HG02763 (cell line): ENCODE data around the gene TTK.
A peak's percentile ranks its signal among the peaks of the same experiment; 100 is the strongest.

Experiments used
- ATAC-seq: cut with Tn5 transposase; IDR thresholded peaks from one replicate; pipeline ENCODE4 v1.9.1; 2021; ENCODE audit warnings: mild to moderate bottlenecking, moderate library complexity; ENCODE audit not compliant: unreplicated experiment

Gene TTK

DNA sequence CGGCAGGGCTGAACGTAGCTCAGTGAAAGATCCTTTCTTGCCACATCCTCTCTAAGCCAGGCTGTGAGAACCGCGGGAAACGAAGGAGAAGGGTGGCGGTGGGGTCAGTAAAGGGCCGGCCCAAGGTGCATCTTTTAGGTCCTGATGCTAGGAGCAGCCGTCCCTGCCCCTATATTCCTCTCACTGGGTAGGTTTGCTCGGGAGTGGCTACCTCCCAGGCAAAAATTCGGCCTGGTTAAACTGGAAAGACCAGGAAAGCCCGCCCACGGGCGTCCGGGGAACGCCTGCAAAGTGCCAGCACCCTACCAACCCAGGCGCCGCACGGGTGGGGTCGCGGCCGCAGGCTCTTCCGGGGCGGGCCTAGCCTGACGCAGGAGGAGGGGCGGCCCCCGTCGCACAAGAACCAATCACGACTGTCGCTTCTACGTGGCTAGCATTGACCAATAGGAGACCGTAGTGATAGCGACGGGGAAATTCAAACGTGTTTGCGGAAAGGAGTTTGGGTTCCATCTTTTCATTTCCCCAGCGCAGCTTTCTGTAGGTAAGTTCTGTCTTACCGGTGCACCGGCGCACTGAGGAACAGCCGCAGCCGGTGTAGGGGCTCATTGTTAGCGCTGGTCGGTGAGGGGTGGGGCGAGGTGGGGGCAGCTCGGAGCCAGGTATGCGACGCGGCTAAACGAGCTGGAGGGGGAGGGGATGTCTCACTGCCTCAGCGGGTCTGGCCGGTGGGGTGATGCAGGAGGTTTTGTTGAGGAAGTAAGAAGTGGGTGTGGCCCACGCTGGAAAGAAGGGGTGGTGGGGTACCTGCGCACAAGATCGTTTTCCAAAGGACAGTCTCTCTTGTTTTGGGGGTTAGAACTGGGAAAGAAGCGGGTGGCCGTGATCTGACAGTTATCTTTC is at the start of gene TTK:
Gene TTK (plus strand): TSS at position 477 of the 900 bp plus-strand sequence. CDS start 1,195 bp downstream, outside the sequence.
- ATAC-seq: peak; percentile 100

GRCh38 chr6:79954849-79955248 is 49.6 kb upstream of the TTK start:
- ATAC-seq: no peak

DNA sequence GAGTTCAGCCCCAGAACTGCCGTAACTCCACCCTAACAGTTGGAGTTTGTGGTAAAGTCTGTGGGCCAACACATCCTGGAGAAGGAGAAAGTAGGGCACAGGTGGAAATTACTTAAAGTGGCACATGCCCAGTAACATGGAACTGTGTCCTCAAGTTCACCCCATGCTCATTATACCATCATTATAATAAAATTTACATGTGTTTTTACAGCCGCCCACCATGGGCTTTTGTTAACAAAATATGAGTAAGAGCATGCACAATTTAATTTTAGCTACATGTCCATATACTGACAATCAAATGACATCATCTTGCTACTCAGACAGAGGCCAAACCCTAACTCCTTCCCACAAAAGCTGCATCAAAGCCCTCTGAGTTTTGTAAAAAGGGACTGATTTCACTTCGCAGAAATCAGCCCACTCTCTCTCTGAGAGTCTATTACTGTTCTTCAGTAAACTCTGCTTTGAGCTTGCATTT is 39.8 kb upstream of the TTK start:
- ATAC-seq: no peak

DNA sequence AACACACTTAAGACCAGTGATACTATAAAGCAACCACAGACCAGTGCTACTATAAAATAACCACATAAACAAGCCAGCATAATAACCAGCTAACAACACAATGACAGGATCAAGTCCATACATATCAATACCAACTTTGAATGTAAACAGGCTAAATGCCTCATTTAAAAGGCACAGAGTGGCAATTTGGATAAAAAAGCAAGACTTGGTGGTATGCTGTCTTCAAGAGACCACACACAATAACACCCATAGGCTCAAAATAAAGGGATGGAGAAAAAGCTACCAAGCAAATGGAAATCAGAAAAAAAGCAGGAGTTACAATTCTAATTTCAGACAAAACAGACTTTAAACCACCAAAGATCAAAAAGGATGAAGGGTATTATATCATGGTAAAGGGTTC is 37.3 kb upstream of the TTK start:
- ATAC-seq: no peak

DNA sequence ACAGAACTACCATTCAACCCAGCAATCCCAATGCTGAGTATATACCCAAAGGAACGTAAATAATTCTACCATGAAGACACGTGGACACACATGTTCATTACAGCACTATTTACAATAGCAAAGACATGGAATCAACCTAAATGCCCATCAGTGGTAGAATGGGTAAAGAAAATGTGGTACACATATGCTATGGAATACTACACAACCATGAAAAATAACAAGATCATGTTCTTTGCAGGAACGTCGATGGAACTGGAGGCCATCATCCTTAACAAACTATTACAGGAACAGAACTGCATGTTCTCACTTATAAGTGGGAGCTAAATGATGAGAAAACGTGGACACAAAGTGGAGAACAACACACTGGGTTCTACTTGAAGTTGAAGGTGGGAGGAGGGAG is 34.7 kb upstream of the TTK start:
- no peak for ATAC-seq

DNA sequence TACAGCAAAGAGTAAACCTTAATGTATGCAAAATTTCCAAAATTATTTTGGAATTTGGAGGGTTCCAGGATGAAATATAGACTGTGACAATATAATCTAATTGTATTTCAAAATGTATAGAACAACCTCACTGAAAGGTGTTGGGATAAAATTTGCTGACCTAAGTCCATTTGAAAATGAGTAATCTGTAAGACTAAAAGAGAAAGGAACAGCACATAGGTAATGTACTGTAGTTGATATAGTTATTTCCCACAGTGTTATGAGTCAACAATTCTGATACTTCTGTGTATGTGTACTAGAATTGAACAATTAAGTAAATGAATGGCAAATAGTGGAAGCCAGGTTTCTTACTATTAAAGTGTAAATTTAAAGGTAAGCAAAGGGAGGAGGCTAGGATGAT is 33.3 kb upstream of the TTK start:
- no peak for ATAC-seq

DNA sequence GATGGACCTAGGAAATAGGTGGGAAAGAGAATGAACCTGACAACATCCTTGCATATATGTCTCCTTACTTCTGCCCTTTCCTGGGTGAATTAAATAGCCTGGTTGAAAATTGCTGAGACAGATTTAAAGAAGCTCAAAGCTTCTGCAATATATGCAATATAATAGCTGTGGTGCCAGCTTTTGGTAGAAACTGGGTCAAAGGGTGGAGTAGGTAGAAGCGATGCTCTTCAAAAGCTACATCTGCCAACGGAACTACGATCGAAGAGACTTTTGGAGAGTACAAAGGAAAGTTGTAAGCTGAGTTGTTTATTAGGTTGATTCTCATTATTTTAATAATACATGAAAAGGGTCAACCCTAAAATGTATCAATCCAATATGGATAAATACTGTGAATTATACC is 22.8 kb upstream of the TTK start:
- ATAC-seq: no peak

DNA sequence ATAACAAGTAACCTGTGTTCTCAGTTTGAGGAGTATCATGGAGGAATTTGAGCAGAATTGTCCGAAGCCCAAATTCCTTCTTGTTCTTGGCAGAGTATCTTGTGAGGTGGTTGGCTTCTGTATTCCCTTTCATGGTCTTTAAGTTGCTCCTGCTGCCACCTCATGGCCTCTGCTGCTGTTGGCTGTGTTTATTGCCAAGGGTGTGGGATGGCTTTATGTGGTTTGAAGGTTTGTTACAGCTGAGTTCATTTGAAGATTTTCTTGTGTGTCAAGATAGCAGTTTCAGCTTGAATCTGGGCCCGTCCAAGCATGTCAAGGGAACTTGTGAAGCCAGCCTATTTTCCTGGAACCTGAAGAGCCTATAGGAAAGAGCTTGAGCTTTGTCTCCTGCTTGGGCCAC is 20.2 kb upstream of the TTK start:
- ATAC-seq: peak; percentile 66

GRCh38 chr6:79985128-79985527 is 19.3 kb upstream of the TTK start:
- ATAC-seq: no peak

DNA sequence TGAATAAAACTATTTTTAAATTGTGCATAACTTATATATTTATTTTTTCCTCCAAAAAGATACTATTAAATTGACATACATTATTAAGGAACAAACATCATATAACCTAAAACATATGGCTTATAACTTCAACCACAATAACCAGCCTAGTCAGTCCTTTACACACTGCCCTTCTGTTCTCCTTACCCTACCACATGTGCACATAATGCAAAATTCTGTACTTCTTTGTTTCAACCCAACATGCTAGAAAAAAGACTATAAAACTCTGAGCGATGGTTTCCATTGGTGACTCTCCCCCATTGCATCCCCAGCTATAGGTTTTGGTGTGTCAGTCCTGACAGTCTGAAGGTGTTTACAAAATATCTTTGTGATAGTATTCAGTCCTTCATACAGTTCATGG is 14.8 kb upstream of the TTK start:
- no peak for ATAC-seq

GRCh38 chr6:79993012-79993910 is 11.2 kb upstream of the TTK start:
- ATAC-seq: no peak

GRCh38 chr6:79993911-79994309 is 10.5 kb upstream of the TTK start:
- no peak for ATAC-seq

DNA sequence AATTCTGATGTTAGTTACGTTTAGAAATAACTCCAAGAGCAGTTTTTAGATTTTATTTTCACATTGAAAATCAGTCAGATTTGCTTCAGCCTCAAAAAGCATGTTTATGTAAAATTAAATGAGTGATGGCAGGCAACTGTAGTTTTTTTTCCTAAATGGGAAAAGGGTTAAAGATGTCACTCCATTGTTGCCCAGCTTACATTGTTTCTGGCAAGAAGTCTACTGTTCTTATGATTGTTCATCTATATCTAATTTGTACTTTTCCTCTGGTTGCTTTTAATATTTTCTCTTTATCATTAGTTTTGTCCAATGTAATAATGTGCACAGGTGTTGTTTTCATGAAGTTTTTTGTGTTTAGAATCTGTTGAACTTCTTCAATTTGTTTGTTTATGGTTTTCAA is 6.7 kb upstream of the TTK start:
- ATAC-seq: no peak

DNA sequence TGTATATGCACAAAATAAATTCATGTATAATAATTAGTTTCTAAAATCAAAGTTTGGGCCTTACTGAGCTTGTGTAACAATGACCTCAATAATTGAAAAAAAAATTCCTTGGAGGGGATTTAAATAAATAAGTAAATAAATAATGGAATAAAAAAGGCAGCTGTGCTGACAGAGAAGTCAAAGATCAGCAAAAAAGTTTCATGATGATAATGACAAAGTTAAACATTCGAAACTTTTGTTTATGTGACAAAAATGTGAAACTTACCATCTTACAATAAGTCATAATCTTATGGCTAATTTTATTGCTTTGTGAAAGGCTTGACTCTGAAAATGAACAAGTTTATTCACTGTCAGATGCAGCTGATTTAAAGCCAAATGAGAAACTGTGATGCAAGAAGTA is 3.1 kb upstream of the TTK start:
- ATAC-seq: no peak

GRCh38 chr6:80003826-80004172 is 650 bp upstream of the TTK start:
- ATAC-seq: no peak

- ATAC-seq: no peak
These were observed 957 bp downstream of the TTK start for GRCh38 chr6:80005406-80005805.

DNA sequence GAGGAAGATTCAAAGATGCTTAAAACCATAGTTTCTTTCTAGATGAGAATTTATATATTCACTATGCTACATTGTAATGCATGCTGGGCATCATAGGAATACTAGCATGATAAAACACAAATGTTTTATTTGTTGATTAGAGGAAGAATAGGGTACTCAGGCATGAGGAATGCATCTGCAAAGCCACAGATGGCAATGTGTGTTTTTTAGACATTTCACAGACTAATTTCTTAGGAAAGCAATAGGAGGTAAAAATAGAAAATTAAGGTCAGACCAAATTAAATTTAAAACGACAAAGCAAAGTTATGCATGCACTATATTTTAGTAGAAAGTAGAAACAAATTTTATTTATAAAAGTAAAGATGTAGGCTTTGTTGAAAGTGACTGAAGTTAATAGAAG is 2.1 kb downstream of the TTK start:
- ATAC-seq: no peak

GRCh38 chr6:80009531-80009930 is 5.1 kb downstream of the TTK start:
- no peak for ATAC-seq

GRCh38 chr6:80010288-80010687 is 5.8 kb downstream of the TTK start:
- ATAC-seq: no peak

DNA sequence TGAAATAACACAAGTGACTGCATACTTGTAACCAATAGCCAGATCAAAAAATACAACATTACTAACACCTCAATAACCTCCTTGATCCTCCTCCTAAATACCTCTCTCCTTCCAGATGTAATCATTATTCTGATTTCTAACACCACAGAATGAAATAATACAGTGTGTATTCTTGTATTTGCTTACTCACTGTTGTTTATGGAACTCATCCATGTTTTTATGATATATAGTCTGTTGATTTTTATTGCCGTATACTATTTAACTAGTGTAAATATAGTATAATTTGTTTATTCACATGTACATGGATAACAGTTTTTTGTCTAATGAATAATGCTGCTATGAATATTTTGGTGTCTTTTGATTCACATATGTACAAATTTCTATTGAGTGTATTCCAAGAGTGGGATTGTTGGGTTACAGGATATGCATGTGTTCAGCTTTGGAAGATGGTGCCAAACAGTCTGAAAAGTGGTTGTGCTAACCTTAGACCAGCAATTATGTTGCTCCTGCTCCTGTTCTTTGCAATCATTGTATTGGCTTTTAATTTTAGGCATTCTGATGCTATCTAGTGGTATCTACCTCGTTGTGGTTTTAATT is 11.5 kb downstream of the TTK start:
- ATAC-seq: no peak

DNA sequence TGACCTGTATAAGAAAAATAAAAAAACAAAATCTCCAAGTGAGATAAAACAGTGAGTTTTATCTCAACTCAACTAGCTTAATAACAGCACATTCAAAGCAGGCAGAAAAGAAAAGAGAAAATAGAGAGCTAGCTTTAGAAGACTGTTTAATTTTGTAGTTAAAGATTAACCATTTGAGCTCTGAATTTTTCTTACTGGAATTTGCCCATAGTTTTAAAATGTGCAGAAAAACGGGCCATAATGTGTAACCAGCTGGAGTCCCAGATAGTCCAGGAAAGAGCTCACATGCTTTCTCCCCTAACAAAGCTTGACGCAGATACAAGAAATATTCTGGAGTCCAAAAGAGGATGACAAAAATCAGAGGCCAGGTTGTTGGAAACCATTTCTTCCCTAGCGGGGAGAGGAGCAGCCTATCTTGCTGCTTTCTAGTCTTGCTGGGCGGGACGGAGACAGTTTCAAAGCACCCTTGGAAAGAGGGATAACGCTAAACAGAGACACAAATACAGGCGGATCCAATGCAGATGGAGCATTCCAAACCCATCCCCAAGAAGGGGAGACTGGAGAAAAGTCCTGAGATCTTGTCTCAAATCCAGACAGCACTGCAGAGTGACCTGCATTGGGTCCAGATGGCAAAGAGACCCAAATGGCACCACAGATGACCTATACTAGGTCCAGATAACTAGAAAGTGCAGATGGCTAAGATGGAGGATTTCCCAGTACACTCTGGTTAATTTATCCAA is 16.1 kb downstream of the TTK start:
- no peak for ATAC-seq
